GM19035 (cell line): ENCODE measurements around the gene RFTN1.
"Not testable (repeated sequence)": the region's sequence is repeated elsewhere in the genome, so short reads cannot be mapped to it uniquely, and the experiment has no call there.

Experiments used
- ATAC-seq: cut with Tn5 transposase; IDR thresholded peaks from one replicate; pipeline ENCODE4 v1.9.1; 2021; ENCODE audit not compliant: unreplicated experiment

Gene RFTN1

GRCh38 chr3:16507578-16508242 is 5.8 kb downstream of the RFTN1 start:
- no peak for ATAC-seq

- ATAC-seq: no peak
Measured at GRCh38 chr3:16506884-16507577, 6.5 kb downstream of the RFTN1 start.

DNA sequence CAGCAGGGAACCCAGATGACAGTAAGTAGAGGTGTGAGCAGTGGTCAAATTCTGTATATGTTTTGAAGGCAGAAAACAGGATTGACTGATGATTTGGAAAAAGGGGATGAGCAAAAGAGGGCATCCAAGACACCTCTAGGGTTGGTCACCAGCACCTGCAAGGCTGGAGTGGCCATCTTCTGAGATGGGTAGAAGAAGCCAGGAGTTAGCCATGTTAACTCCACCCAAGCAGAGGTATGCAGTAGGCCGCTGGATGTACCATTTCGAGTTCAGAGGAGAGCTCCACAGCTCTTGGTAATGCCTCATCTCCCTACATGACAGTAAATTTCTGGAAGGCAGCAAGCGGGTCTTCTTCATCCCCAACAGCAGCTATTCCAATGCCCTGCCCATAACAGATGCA is 7.0 kb downstream of the RFTN1 start:
- ATAC-seq: no peak

DNA sequence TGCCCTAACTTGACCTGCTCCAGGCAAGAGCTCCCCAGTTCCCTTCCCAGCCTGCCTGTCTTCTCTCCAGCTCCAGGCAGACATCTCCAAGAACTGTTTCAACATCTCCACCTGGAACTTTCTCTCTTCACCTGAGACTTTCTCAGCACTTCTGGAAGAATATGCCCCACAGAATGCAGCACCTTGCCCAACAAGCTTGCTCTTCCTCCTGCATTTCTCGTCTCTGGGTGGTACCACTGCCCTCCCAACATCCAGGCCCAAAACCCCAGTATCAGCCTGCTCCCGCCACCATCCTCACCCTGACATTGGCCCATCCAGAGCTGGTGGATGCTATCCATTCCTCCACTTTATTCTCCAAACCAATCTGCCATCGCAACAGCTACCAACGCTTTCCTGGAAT is 8.8 kb downstream of the RFTN1 start:
- no peak for ATAC-seq

GRCh38 chr3:16504242-16504641 is 9.3 kb downstream of the RFTN1 start:
- peak; percentile 77 for ATAC-seq

DNA sequence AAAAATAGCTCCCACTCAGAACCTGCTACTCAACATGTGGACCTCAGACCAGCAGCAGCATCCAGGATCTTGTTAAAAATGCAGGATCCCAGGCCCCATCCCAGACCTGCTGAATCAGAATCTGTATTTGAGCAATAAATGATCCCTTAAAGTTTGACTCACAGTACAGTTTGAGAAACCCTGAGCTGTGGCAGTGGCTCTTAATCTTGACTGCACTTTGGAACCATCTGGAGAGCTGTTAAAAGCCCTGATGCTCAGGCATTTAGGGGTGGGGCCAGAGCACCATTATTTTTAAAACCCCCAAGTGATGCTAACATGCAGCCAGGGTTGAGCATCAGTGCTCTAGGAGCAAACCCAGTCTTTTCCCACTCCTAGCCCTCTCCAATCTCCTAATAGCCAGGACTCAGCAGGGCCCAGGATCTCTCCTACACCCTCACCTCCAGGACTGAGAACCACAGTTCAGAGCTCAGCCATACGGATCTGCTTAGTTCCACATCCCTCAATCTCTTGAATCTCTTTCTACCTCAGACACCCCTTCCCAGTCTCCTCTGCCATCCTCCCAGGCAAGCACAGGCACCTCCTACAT is 10.2 kb downstream of the RFTN1 start:
- no peak for ATAC-seq

DNA sequence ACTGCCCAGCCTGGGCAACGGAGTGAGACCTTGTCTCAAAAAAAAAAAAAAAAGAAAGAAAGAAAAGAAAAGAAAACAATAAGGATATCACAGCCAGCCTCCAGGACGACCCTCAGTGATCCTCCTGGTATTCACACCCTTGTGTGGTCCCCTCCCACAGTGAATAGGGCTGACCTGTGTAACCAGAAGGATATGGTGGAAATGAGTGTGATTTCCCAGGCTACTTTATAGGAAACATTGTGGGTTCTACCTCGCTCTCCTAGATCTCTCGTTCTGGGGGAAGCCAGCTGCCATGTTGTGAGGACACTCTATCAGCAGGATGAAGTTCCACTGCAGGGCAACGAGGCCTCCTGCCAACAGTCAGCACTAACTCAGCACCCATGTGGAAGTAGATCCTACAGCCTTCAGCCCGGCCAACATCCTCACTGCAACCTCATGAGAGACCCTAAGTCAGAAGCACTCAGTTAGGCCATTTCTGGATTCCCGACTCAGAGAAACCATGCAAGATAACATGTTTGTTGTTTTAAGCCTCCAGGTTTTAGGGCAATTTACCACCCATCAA is 11.1 kb downstream of the RFTN1 start:
- ATAC-seq: no peak

DNA sequence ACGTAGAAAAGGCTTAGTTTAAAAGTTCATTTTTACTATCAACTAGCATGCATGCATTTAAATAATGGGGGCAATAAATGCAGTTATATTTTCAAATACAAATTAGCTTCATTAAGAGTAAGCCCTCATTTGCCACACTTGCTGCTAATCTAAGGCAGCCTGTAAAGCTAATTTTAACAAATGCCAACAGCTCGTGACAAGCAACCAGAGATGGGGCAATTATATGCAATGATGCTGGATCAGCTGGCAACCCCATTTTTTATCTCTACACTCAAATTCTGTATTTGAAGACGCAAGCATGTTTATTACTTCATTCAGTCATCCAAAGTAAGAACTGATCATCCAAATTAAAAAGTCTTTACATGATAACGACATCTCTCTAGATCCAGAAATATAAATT is 12.1 kb downstream of the RFTN1 start:
- ATAC-seq: no peak

GRCh38 chr3:16500911-16501310 is 12.6 kb downstream of the RFTN1 start:
- no peak for ATAC-seq

DNA sequence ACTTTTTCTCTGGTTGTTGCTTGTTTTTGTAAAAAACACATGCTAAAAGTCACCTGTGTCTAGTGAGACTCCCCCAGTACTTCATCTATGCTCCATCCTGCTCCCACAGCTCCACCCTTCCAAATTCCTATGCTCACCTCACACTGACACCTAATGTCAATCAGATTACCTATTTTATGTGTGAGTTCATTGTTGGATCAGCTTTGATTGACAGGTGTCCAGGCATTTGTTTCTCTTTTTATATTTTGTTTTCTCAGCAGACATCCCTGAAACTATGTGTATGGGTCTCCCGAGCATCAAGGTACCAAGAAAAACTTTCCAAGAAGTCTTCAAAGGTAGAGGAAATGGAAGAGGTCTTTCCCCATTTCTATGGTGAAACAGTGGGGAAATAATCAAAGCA is 13.4 kb downstream of the RFTN1 start:
- no peak for ATAC-seq

GRCh38 chr3:16499351-16499750 is 14.1 kb downstream of the RFTN1 start:
- no peak for ATAC-seq

- no peak for ATAC-seq
Measured at GRCh38 chr3:16498130-16498890, 15.2 kb downstream of the RFTN1 start.

DNA sequence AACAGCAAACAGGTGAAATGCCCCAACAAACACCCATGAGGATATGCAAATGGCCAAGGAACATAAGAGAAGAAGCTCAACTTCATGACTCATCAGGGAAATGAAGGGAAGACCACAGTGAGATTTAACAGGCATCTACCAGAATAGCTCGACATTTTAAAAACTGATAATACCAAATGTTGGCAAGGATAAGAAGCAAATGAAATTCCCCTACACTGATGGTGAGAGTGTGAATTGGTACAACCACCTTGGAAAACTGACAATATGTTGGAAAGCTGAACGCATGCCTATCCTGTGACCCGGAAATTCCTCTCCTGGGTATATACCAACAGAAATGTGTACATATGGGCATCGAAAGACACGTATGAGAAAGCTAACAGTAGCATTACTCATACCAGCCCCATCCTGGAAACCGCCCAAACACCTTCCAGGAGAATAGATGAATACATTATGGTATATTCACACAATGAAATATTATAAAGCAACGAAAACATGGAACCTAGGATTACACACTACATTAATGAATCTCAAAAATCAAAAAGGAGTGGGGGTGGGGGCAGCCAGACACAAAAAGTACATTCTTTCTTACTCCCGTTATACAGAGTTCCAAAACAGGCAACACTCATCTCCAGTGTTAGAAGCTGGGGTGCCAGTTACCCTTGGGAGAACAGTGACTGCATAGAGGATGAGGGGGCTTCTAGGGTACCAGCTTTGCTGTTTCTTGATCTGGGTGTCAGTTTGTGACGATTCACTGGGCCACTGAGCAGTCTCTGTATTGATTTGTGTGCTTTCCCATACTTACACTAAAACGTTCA is 16.9 kb downstream of the RFTN1 start:
- peak; percentile 63 for ATAC-seq

- ATAC-seq: peak; percentile 21
Measured at GRCh38 chr3:16496008-16496407, 17.5 kb downstream of the RFTN1 start.

DNA sequence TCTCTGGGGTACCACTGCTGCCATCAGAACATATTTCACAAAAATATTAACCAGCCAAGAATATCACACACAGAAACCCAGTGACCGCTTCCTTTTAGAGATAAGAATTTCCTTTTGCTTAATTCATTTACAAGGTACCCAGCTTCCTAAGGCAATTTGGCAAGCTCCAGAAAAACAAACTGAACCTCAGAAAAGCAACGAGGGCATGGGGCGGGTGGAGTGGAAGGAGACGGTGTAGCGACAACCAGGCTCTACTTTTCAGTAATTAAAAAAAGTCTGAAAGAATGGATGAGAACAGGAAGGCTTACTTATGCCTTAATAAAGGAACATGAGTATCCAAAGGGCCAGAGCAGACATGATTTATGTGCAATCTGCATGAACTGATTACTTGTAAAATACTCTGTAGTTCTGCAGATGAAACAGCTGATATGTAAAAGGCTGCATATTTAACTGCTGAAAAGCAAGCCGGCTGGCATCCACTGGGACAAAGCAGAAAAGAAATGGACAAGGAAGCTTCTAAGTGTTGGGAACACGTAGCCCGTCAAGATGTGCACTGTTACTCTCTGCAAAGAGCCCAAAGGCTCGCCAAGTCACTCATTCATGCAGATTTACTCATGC is 18.6 kb downstream of the RFTN1 start:
- ATAC-seq: no peak

DNA sequence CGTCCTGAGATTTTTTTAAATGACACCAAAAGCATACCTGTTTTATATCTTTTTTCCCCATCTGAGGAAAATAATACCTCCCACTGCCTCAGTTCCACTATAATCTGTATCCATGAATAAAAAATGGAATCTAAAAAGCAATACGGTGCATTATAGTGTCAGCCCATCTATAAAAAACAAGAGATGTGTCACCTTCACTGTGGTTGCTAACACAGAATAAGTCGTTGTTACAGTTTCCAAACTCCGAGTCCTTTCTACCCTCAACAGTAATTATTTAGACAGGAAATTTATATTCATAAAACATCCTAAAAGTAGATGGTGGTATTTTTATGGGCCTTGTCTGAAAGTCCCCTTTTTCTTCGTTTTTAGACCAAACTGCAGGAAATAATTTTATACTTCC is 19.4 kb downstream of the RFTN1 start:
- ATAC-seq: no peak

DNA sequence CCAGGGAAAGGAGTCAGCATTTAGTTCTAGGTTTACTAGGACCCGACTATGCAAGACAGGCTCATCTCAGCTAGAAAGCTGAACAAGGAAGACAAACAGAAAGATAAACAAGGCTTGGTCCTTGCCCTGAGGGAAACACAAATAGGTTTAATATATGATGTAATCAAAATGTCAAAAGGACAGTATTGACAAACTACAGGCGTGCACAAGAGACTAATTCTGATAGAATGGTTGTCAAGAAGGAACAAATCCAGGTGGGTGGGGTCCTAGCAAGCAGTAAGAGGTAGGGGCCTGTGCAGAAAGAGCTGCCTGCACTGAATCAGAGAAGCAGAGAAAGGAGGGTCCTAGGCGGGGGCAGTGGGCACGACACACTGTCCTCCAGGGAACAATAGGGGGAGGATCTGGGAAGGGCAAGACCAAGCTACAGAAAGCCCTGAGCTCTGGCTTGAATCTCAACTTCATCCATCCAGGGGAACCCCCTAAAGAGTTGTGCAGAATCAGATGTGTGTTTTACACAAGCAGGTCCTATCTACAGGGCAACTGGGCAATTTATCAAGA is 23.4 kb downstream of the RFTN1 start:
- no peak for ATAC-seq

DNA sequence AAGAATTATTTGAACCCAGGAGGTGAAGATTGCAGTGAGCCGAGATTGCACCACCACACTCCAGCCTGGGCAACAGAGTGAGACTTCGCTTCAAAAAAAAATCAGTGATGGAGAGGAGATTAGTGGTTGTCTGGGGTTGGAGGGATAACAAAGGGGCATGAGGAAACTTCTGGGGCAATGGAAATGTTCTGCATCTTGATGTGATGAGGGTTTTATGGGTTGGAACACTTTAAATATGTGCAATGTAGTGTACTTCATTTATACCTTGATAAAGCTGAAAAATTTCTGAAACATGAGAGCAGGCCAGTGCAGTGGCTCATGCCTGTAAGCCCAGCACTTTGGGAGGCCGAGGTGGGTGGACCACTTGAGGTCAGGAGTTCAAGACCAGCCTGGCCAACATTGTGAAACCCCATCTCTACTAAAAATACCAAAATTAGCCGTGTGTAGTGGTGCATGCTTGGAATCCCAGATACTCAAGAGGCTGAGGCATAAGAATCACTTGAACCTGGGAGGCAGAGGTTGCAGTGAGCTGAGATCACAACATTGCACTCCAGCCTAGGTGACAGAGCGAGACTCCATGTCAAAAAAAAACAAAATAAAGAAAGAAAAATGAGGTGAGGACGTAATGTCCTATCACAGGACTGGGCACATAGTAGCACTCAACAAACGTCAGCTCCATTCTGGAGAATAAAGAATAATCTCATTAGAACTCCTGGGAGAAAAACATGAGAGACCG is 24.0 kb downstream of the RFTN1 start:
- not testable (repeated sequence) for ATAC-seq

DNA sequence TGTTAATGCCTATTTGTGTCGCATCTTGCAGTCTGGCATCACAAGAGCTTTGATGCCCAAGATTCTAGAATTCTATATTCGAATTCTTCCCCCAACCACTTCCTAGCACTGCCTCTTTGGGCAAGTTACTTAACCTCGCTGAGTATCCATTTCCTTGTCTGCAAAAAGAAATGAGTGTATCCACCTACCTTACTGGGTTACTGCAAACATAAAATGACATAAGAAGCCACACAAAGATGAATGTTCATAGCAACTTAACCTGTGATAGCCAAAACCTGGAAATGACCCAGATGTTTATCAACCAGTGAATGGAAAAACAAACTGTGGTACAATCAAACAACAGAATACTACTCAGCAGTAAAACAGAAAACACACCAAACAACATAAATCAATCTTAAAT is 24.9 kb downstream of the RFTN1 start:
- no peak for ATAC-seq
